SK-N-SH (cell line): ENCODE results near the gene RTN3. TPM values are rescaled to one million over a fixed set of nuclear protein-coding genes. Genes with fewer than 3 reads are reported as not detected.

Source experiments
- CTCF ChIA-PET: fragments of 300-600, 350-600 bp; formaldehyde crosslinking; extraction: SDS; loops from one replicate; lab custom pipeline; 2021; lab: Yijun Ruan, JAX
- POLR2A ChIA-PET: fragments of 350-600 bp; sonication (Branson Sonifier 250); formaldehyde crosslinking; extraction: SDS; loops from one replicate; lab custom pipeline; 2020; ENCODE audit warnings: antibody characterized with exemption, inconsistent platforms; lab: Yijun Ruan, JAX
- DNase-seq: peaks from one replicate; pipeline ENCODE4 v3.0.0; 2012
- H2AFZ ChIP-seq: fragments of 200-600 bp; sonication (generic); 2 replicates; pipeline ENCODE4 v1.8.1; 2016; ENCODE audit warnings: antibody characterized with exemption, mild to moderate bottlenecking, low read depth
- H3F3A ChIP-seq: fragments of 200-600 bp; sonication (generic); replicated peaks from 2 replicates; pipeline ENCODE3; 2016; ENCODE audit warnings: antibody characterized with exemption, mild to moderate bottlenecking; ENCODE audit not compliant: insufficient read depth
- H3K27ac ChIP-seq, 2 experiments: fragments of 200-500 bp in 1 of 2; fragments of 200-600 bp in 1 of 2; sonication (Bioruptor generic) in 1 of 2; sonication (generic), shearing (Covaris generic) in 1 of 2; 2 replicates each; pipeline versions ENCODE4 v1.5.1 to v1.6.1; 2014 to 2016; ENCODE audit warnings: low read depth in 2 of 2, inconsistent platforms in 1 of 2, low read length in 1 of 2, mild to moderate bottlenecking in 1 of 2, mixed read lengths in 1 of 2
- H3K27me3 ChIP-seq: fragments of 200-600 bp; sonication (generic), shearing (Covaris generic); 2 replicates; pipeline ENCODE4 v1.6.1; 2016; ENCODE audit warnings: mixed run types; ENCODE audit not compliant: insufficient read depth
- H3K36me3 ChIP-seq, 2 experiments: fragments of 200-500 bp in 1 of 2; fragments of 200-600 bp in 1 of 2; sonication (Bioruptor generic) in 1 of 2; sonication (generic) in 1 of 2; replicated peaks in 1 of 2; 2 replicates each; pipeline versions ENCODE3 to v1.5.1; 2014 to 2016; ENCODE audit warnings: low read length in 1 of 2, mild to moderate bottlenecking in 1 of 2; ENCODE audit not compliant: insufficient read depth in 2 of 2, control insufficient read depth in 1 of 2
- H3K4me1 ChIP-seq, 2 experiments: fragments of 200-500 bp in 1 of 2; fragments of 200-600 bp in 1 of 2; sonication (Bioruptor generic) in 1 of 2; sonication (generic), shearing (Covaris generic) in 1 of 2; 2 replicates each; pipeline versions ENCODE4 v1.5.1 to v1.6.1; 2014 to 2016; ENCODE audit warnings: low read depth in 1 of 2, low read length in 1 of 2, mixed run types in 1 of 2; ENCODE audit not compliant: insufficient read depth in 2 of 2, control insufficient read depth in 1 of 2
- H3K4me2 ChIP-seq: fragments of 200-600 bp; sonication (generic), shearing (Covaris generic); 2 replicates; pipeline ENCODE4 v1.6.1; 2017; ENCODE audit warnings: mixed run types
- H3K4me3 ChIP-seq, 2 experiments: fragments of 200-500 bp in 1 of 2; fragments of 200-600 bp in 1 of 2; sonication (Bioruptor generic) in 1 of 2; sonication (generic), shearing (Covaris generic) in 1 of 2; 2 replicates each; pipeline versions ENCODE4 v1.5.1 to v1.8.1; 2014 to 2016; ENCODE audit warnings: low read depth in 2 of 2, inconsistent platforms in 1 of 2, low read length in 1 of 2, mild to moderate bottlenecking in 1 of 2, mixed read lengths in 1 of 2, moderate library complexity in 1 of 2
- H3K79me2 ChIP-seq: fragments of 200-600 bp; sonication (generic); 2 replicates; pipeline ENCODE4 v1.8.1; 2017; ENCODE audit warnings: mild to moderate bottlenecking; ENCODE audit not compliant: insufficient read depth
- H3K9ac ChIP-seq: fragments of 200-600 bp; sonication (generic); 2 replicates; pipeline ENCODE4 v1.6.1; 2017; ENCODE audit warnings: mixed run types
- H3K9me2 ChIP-seq: fragments of 200-600 bp; sonication (generic); 2 replicates; pipeline ENCODE4 v1.6.1; 2017; ENCODE audit warnings: mixed run types
- H3K9me3 ChIP-seq: fragments of 200-600 bp; sonication (generic); 2 replicates; pipeline ENCODE4 v1.6.1; 2017; ENCODE audit warnings: mixed run types, mild to moderate bottlenecking, moderate library complexity
- H4K20me1 ChIP-seq: fragments of 200-600 bp; sonication (generic); 2 replicates; pipeline ENCODE4 v1.6.1; 2017; ENCODE audit warnings: mild to moderate bottlenecking, mixed run types; ENCODE audit not compliant: insufficient read depth
- EP300 ChIP-seq, 2 experiments: IDR thresholded peaks; 2 replicates each; pipeline versions ENCODE4 v1.4.0 to v1.6.1; 2012; ENCODE audit warnings: borderline replicate concordance in 1 of 2, low read depth in 1 of 2, low read length in 1 of 2
- FOSL2 ChIP-seq: IDR thresholded peaks from 2 replicates; pipeline ENCODE4 v1.4.0; 2012; ENCODE audit warnings: low read depth, mild to moderate bottlenecking, moderate library complexity, borderline replicate concordance
- FOXJ3 ChIP-seq: sonication (generic); formaldehyde crosslinking; IDR thresholded peaks from 2 replicates; pipeline ENCODE4 v1.5.1; 2020; ENCODE audit warnings: mild to moderate bottlenecking, missing genetic modification reagents
- FOXM1 ChIP-seq: IDR thresholded peaks from 2 replicates; pipeline ENCODE4 v1.4.0; 2012; ENCODE audit warnings: low read depth, mild to moderate bottlenecking
- GABPA ChIP-seq: IDR thresholded peaks from 2 replicates; pipeline ENCODE4 v1.4.0; 2012; ENCODE audit warnings: low read depth, mild to moderate bottlenecking
- GATA2 ChIP-seq: sonication (generic); formaldehyde crosslinking; IDR thresholded peaks from 2 replicates; pipeline ENCODE4 v1.5.0; 2020; ENCODE audit warnings: mild to moderate bottlenecking, missing genetic modification reagents
- MEF2A ChIP-seq: IDR thresholded peaks from 2 replicates; pipeline ENCODE4 v1.4.0; 2012; ENCODE audit warnings: low read depth, borderline replicate concordance
- NFIC ChIP-seq: IDR thresholded peaks from 2 replicates; pipeline ENCODE4 v1.4.0; 2012; ENCODE audit warnings: borderline replicate concordance
- RAD21 ChIP-seq: IDR thresholded peaks from 2 replicates; pipeline ENCODE4 v1.6.1; 2012; ENCODE audit warnings: mild to moderate bottlenecking, low read length
- RFX5 ChIP-seq: IDR thresholded peaks from 2 replicates; pipeline ENCODE4 v1.6.1; 2012; ENCODE audit warnings: mild to moderate bottlenecking, improper control_type of control experiment, low read length
- RXRA ChIP-seq: IDR thresholded peaks from 2 replicates; pipeline ENCODE4 v1.4.0; 2012; ENCODE audit warnings: low read depth, mild to moderate bottlenecking, borderline replicate concordance
- SMC3 ChIP-seq: IDR thresholded peaks from 2 replicates; pipeline ENCODE4 v1.6.1; 2012; ENCODE audit warnings: low read depth, low read length, improper control_type of control experiment
- TAF1 ChIP-seq: IDR thresholded peaks from 2 replicates; pipeline ENCODE4 v1.6.1; 2012; ENCODE audit warnings: low read depth, mild to moderate bottlenecking, low read length, moderate library complexity, borderline replicate concordance
- TEAD4 ChIP-seq: IDR thresholded peaks from 2 replicates; pipeline ENCODE4 v1.4.0; 2012; ENCODE audit warnings: mild to moderate bottlenecking, borderline replicate concordance; ENCODE audit not compliant: insufficient read depth
- WGBS: methylation state at CpG from one replicate; pipeline ENCODE4 v1.1.6; 2017; ENCODE audit warnings: low lambda C conversion rate; 5-methylcytosine and 5-hydroxymethylcytosine counted together
- polyA plus RNA-seq, 3 experiments: library from polyadenylated mRNA; depleted of rRNA; stranded (reverse); fragments of >200 nt; gene quantifications; 2 replicates each; pipeline ENCODE4 v1.2.3, GENCODE V29; 2012
- TF ChIP-seq, protein P1 (sequence below): fragments of 150-350 bp; IDR thresholded peaks from 2 replicates; pipeline ENCODE4 v1.6.1; 2016; ENCODE audit warnings: mild to moderate bottlenecking, low read depth, low read length
- TF ChIP-seq, protein P2 (sequence below): fragments of 150-350 bp; IDR thresholded peaks from 2 replicates; pipeline ENCODE4 v1.6.1; 2017; ENCODE audit warnings: antibody characterized with exemption, low read length, low read depth, borderline replicate concordance
- TF ChIP-seq, protein P3 (sequence below): IDR thresholded peaks from 2 replicates; pipeline ENCODE4; 2012
- TF ChIP-seq, protein P4 (sequence below): IDR thresholded peaks from 2 replicates; pipeline ENCODE4 v1.4.0; 2012; ENCODE audit warnings: low read depth

The RTN3 gene
- polyA plus RNA-seq, 1 of the 3 experiments (the other 2 are of a cell fraction): 52.7 TPM

DNA sequence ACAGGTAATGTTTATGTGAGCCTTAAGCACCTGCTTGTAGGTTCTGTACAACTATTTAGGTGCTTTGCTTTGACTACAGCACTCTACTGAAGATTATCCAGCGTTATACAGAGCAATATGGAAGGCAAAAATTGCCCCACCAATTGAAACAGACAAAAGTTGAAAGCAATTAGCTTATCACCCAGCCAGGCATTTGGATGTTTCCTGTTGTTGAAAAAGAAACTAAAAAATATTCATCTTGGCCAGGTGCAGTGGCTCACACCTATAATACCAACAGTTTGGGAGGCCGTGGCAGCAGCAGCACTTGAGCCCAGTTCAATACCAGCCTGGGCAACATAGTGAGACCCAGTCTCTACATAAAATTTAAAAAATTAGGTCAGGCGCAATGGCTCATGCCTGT, 28.6 kb upstream of the RTN3 start:
- no peaks in the 10 kb centered on the region for H3K4me1 ChIP-seq
- DNase-seq: no peak
- no peaks in the 10 kb centered on the region for H3F3A ChIP-seq
- H3K36me3 ChIP-seq: peaks cover 23 to 71% of the 10 kb centered on the region in 2 experiments
- TF ChIP-seq, protein P1, sequence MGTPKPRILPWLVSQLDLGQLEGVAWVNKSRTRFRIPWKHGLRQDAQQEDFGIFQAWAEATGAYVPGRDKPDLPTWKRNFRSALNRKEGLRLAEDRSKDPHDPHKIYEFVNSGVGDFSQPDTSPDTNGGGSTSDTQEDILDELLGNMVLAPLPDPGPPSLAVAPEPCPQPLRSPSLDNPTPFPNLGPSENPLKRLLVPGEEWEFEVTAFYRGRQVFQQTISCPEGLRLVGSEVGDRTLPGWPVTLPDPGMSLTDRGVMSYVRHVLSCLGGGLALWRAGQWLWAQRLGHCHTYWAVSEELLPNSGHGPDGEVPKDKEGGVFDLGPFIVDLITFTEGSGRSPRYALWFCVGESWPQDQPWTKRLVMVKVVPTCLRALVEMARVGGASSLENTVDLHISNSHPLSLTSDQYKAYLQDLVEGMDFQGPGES: no peak
- TF ChIP-seq MEF2A: no peak
- TF ChIP-seq, protein P2, sequence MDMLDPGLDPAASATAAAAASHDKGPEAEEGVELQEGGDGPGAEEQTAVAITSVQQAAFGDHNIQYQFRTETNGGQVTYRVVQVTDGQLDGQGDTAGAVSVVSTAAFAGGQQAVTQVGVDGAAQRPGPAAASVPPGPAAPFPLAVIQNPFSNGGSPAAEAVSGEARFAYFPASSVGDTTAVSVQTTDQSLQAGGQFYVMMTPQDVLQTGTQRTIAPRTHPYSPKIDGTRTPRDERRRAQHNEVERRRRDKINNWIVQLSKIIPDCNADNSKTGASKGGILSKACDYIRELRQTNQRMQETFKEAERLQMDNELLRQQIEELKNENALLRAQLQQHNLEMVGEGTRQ: no peak
- TF ChIP-seq RXRA: no peak
- no peak for TF ChIP-seq TAF1
- TF ChIP-seq EP300 (IDR thresholded peaks at IDR 0.05; ENCODE audit: borderline replicate concordance in 1 of 2, low read depth in 1 of 2, low read length in 1 of 2): no peak
- no peak for TF ChIP-seq NFIC
- TF ChIP-seq RAD21: no peak
- TF ChIP-seq RFX5: no peak
- no peak for TF ChIP-seq TEAD4
- TF ChIP-seq FOXM1: no peak
- TF ChIP-seq, protein P3, sequence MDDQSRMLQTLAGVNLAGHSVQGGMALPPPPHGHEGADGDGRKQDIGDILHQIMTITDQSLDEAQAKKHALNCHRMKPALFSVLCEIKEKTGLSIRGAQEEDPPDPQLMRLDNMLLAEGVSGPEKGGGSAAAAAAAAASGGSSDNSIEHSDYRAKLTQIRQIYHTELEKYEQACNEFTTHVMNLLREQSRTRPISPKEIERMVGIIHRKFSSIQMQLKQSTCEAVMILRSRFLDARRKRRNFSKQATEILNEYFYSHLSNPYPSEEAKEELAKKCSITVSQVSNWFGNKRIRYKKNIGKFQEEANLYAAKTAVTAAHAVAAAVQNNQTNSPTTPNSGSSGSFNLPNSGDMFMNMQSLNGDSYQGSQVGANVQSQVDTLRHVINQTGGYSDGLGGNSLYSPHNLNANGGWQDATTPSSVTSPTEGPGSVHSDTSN: no peak
- no peaks in the 10 kb centered on the region for H3K27me3 ChIP-seq
- WGBS: 97% methylated on average over 3 of the region's 3 CpGs
- ChIA-PET POLR2A (no interaction called here), CTCF (interaction anchor here (0.9 to 2.4 kb wide), 5 partner anchors 13 to 174 kb away, joined by 3 to 10 read pairs (median 5); partner anchors contain the start of gene ATL3)
- H4K20me1 ChIP-seq: no peaks in the 10 kb centered on the region; the same call in 1 of the 2 replicates
- peaks cover 73% of the 10 kb centered on the region for H3K79me2 ChIP-seq
- no peak overlapping the region for H2AFZ ChIP-seq
- H3K9me2 ChIP-seq: no peaks in the 10 kb centered on the region
- no peak overlapping the region for H3K4me3 ChIP-seq
- H3K27ac ChIP-seq: no peak overlapping the region
- H3K9ac ChIP-seq: no peak overlapping the region
- no peaks in the 10 kb centered on the region for H3K9me3 ChIP-seq
- no peak overlapping the region for H3K4me2 ChIP-seq

DNA sequence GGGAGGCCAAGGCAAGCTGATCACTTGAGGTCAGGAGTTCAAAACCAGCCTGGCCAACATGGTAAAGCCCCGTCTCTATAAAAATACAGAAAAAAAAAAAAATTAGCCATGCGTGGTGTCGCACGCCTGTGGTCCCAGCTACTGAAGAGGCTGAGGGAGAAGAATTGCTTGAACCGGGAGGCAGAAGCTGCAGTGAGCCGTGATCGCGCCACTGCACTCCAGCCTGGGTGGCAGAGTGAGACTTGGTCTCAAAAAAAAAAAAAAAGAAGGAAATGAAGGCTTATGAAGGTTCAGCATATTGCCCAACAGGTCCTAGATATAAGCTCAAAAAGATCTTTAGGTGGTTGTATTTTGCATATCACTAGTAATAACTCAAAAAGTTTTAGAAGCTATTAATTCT, 20.3 kb upstream of the RTN3 start:
- DNase-seq: no peak
- Histone ChIP-seq H3K27ac (no peak overlapping the region), H2AFZ (no peak overlapping the region), H3K4me2 (no peak overlapping the region), H3F3A (peaks cover 4% of the 10 kb centered on the region), H3K9ac (no peak overlapping the region), H3K9me2 (no peaks in the 10 kb centered on the region), H4K20me1 (peaks cover 48% of the 10 kb centered on the region), H3K27me3 (no peaks in the 10 kb centered on the region), H3K4me3 (no peak overlapping the region), H3K79me2 (peaks cover 100% of the 10 kb centered on the region), H3K4me1 (peaks cover 0 to 10% of the 10 kb centered on the region in 2 experiments; a peak in 1 of 4 replicates), H3K9me3 (no peaks in the 10 kb centered on the region), H3K36me3 (peaks cover 0 to 14% of the 10 kb centered on the region in 2 experiments)
- CTCF ChIA-PET: interaction anchor here (0.6 to 2.1 kb wide), 7 partner anchors 8 to 107 kb away, joined by 3 to 9 read pairs (median 3); partner anchors contain the start of genes ATL3 and ZFTA
- TF ChIP-seq RFX5 (no peak), FOSL2 (no peak), GATA2 (no peak), TEAD4 (no peak), TAF1 (no peak), SMC3 (no peak), FOXJ3 (no peak), FOXM1 (no peak), GABPA (no peak)
- TF ChIP-seq, protein P4, sequence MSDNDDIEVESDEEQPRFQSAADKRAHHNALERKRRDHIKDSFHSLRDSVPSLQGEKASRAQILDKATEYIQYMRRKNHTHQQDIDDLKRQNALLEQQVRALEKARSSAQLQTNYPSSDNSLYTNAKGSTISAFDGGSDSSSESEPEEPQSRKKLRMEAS: no peak
- 95% methylated on average over 8 of the region's 8 CpGs for WGBS
- POLR2A ChIA-PET: no interaction called here
